Endothelial cell of umbilical vein (primary cell): ENCODE results near the gene DGKI. TPM values are rescaled to one million over a fixed set of nuclear protein-coding genes. Genes with fewer than 3 reads are reported as not detected.

Source experiments
- BruUV-seq: library from RNA; stranded (reverse); fragments of 400-500 nt; replicated peaks from 2 replicates; lab custom pipeline; 2021; lab: Mats Ljungman, UMichigan
- CTCF ChIA-PET: fragments of 300-600, 350-600 bp; sonication (Branson Sonifier 250); formaldehyde crosslinking; loops from one replicate; lab custom pipeline; 2021; ENCODE audit warnings: antibody characterized with exemption, inconsistent platforms; lab: Charles Lee
- POLR2A ChIA-PET: fragments of 300-600, 350-600 bp; sonication (Branson Sonifier 250); formaldehyde crosslinking; loops from one replicate; lab custom pipeline; 2021; ENCODE audit warnings: antibody characterized with exemption, inconsistent platforms; lab: Charles Lee
- DNase-seq: peaks from one replicate; pipeline ENCODE4 v3.0.0-alpha.2; 2011; ENCODE audit warnings: low read depth, low spot score
- FAIRE-seq: peaks from 2 replicates; lab custom pipeline; 2011; peaks lifted over from hg19 to GRCh38; lab: Jason Lieb, UNC
- H2AFZ ChIP-seq: 2 replicates; pipeline ENCODE4 v1.6.0; 2012; ENCODE audit warnings: low read depth, low read length, control low read depth, inconsistent platforms
- H3K27ac ChIP-seq: 2 replicates; pipeline ENCODE4 v1.5.1; 2011; ENCODE audit warnings: low read depth, mild to moderate bottlenecking, control low read depth, low read length, moderate library complexity; ENCODE audit not compliant: insufficient read depth
- H3K27me3 ChIP-seq, 2 experiments: 2 replicates each; pipeline versions ENCODE4 v1.6.0 to v1.6.1; 2011; ENCODE audit warnings: low read length in 2 of 2, mixed read lengths in 1 of 2; ENCODE audit not compliant: control insufficient read depth in 2 of 2, insufficient read depth in 2 of 2
- H3K36me3 ChIP-seq, 2 experiments: 2 replicates in 1 of 2; 3 replicates in 1 of 2; pipeline ENCODE4 v1.5.1; 2011; ENCODE audit warnings: low read length in 2 of 2, mild to moderate bottlenecking in 1 of 2, moderate library complexity in 1 of 2; ENCODE audit not compliant: control insufficient read depth in 2 of 2, insufficient read depth in 2 of 2; ENCODE audit errors: extremely low read depth in 1 of 2
- H3K4me1 ChIP-seq: 3 replicates; pipeline ENCODE4 v1.5.1; 2011; ENCODE audit warnings: mild to moderate bottlenecking, low read length; ENCODE audit not compliant: control insufficient read depth, insufficient read depth; ENCODE audit errors: extremely low read depth
- H3K4me2 ChIP-seq: 2 replicates; pipeline ENCODE4 v1.6.1; 2011; ENCODE audit warnings: low read length, control low read depth, mixed read lengths; ENCODE audit not compliant: insufficient read depth
- H3K4me3 ChIP-seq, 3 experiments: fragments of 200-600 bp in 1 of 3; sonication (generic), shearing (Covaris generic) in 1 of 3; replicated peaks in 1 of 3; 2 replicates each; pipeline ENCODE4 v1.5.1; 2011 to 2016; ENCODE audit warnings: control low read depth in 3 of 3, low read length in 3 of 3, mild to moderate bottlenecking in 2 of 3, inconsistent platforms in 1 of 3, low read depth in 1 of 3, moderate library complexity in 1 of 3; ENCODE audit not compliant: insufficient read depth in 1 of 3
- H3K79me2 ChIP-seq: 2 replicates; pipeline ENCODE4 v1.6.0; 2012; ENCODE audit warnings: low read length, inconsistent platforms; ENCODE audit not compliant: control insufficient read depth, insufficient read depth
- H3K9ac ChIP-seq: replicated peaks from 2 replicates; pipeline ENCODE3; 2011; ENCODE audit warnings: low read length, control low read depth; ENCODE audit not compliant: insufficient read depth; ENCODE audit errors: extremely low read depth
- H3K9me1 ChIP-seq: replicated peaks from 3 replicates; pipeline ENCODE4 v1.6.0; 2011; ENCODE audit warnings: mild to moderate bottlenecking, low read length; ENCODE audit not compliant: control insufficient read depth, insufficient read depth; ENCODE audit errors: extremely low read depth
- H3K9me3 ChIP-seq: replicated peaks from 2 replicates; pipeline ENCODE4 v1.5.1; 2012; ENCODE audit warnings: low read length, inconsistent platforms; ENCODE audit not compliant: control insufficient read depth, insufficient read depth
- H4K20me1 ChIP-seq: replicated peaks from 2 replicates; pipeline ENCODE3; 2011; ENCODE audit warnings: mild to moderate bottlenecking, low read length; ENCODE audit not compliant: control insufficient read depth, insufficient read depth; ENCODE audit errors: extremely low read depth
- CTCF ChIP-seq, 2 donors: IDR thresholded peaks; 1 replicate in 1 of 2; 2 replicates in 1 of 2; pipeline ENCODE4 v1.5.1; 2011; ENCODE audit warnings: low read length in 2 of 2, mild to moderate bottlenecking in 2 of 2, moderate library complexity in 2 of 2, control low read depth in 1 of 2, inconsistent platforms in 1 of 2, low read depth in 1 of 2; ENCODE audit not compliant: insufficient read depth in 1 of 2; ENCODE audit errors: extremely low read depth in 1 of 2
- EZH2 ChIP-seq: IDR thresholded peaks from 2 replicates; pipeline ENCODE4 v1.6.1; 2012; ENCODE audit warnings: borderline replicate concordance, low read depth, mild to moderate bottlenecking, moderate library complexity, low read length, inconsistent platforms; ENCODE audit not compliant: severe bottlenecking
- FOS ChIP-seq: IDR thresholded peaks from 2 replicates; pipeline ENCODE4 v1.6.1; 2011; ENCODE audit warnings: mild to moderate bottlenecking, low read length, moderate library complexity, borderline replicate concordance; ENCODE audit not compliant: insufficient read depth
- GATA2 ChIP-seq: IDR thresholded peaks from 2 replicates; pipeline ENCODE4 v1.7.0; 2011; ENCODE audit warnings: low read depth, mild to moderate bottlenecking, moderate library complexity, mixed read lengths, low read length; ENCODE audit not compliant: insufficient read length, insufficient read depth
- JUN ChIP-seq: IDR thresholded peaks from 2 replicates; pipeline ENCODE4 v1.6.1; 2011; ENCODE audit warnings: borderline replicate concordance, low read depth; ENCODE audit not compliant: insufficient read length, insufficient read depth
- MAX ChIP-seq: IDR thresholded peaks from 2 replicates; pipeline ENCODE4 v1.6.1; 2011; ENCODE audit not compliant: insufficient read depth, insufficient read length
- MYC ChIP-seq: IDR thresholded peaks from one replicate; pipeline ENCODE4 v1.6.1; 2011; ENCODE audit warnings: mild to moderate bottlenecking, low read depth, low read length
- POLR2A ChIP-seq: IDR thresholded peaks from 2 replicates; pipeline ENCODE4 v1.6.1; 2012; ENCODE audit warnings: low read depth, mild to moderate bottlenecking, control low read depth, low read length
- POLR2AphosphoS5 ChIP-seq: IDR thresholded peaks from 2 replicates; pipeline ENCODE4 v1.6.1; 2012; ENCODE audit warnings: low read depth, mild to moderate bottlenecking, control low read depth, low read length, moderate library complexity; ENCODE audit not compliant: insufficient read depth
- dilution Hi-C: fragments of 300-500 bp; cut with MboI; formaldehyde crosslinking; loops from one replicate; pipeline ENCODE4 v1.15.0; 2019; ENCODE audit warnings: low sequenced_read_pairs; ENCODE audit not compliant: extremely low pct_ligation_motif_present
- intact Hi-C: fragments of 100-400 bp; cut with micrococcal nuclease; formaldehyde crosslinking; loops from one replicate; pipeline ENCODE4 v1.10.0; 2022
- polyA plus RNA-seq, 4 experiments: library from polyadenylated mRNA; depleted of rRNA in 3 of 4; stranded (reverse) in 3 of 4; unstranded in 1 of 4; fragments of >200 nt; gene quantifications; 2 replicates each; pipeline versions ENCODE4 v1.2.1 to v1.2.3, GENCODE V29; 2011 to 2012; ENCODE audit warnings: missing spikeins in 1 of 4
- total RNA-seq: library from RNA; stranded (reverse); gene quantifications from 2 replicates; pipeline ENCODE4 v1.2.3, GENCODE V29; 2021

Gene DGKI
- total and polyA plus RNA-seq, 2 donors (not counting 3 experiments of a cell fraction or from before 2014, with no cell fraction given) = 0.11 to 0.51 TPM

GRCh38 chr7:137413901-137414300 lies 432.9 kb downstream of the DGKI start:
- no peak for DNase-seq
- Histone ChIP-seq H2AFZ (no peak overlapping the region), H4K20me1 (no peaks in the 10 kb centered on the region), H3K27me3 (no peaks in the 10 kb centered on the region), H3K79me2 (no peaks in the 10 kb centered on the region), H3K9ac (no peak overlapping the region), H3K4me3 (no peak overlapping the region), H3K9me3 (no peaks in the 10 kb centered on the region), H3K4me2 (no peak overlapping the region), H3K27ac (no peak overlapping the region), H3K4me1 (no peaks in the 10 kb centered on the region), H3K9me1 (no peaks in the 10 kb centered on the region), H3K36me3 (no peaks in the 10 kb centered on the region)
- TF ChIP-seq CTCF (IDR thresholded peaks at IDR 0.05; ENCODE audit: extremely low read depth in 1 of 2, insufficient read depth in 1 of 2, low read depth in 1 of 2, low read length in 2 of 2) (no peak), MAX (no peak), GATA2 (no peak), FOS (no peak), JUN (no peak), POLR2A (no peak), EZH2 (no peak), MYC (no peak), POLR2AphosphoS5 (no peak)
- FAIRE-seq = no peak
- dilution Hi-C loops (no loop called here), intact Hi-C loops (no loop called here)
- ChIA-PET CTCF (no interaction called here), POLR2A (no interaction called here)
- BruUV-seq = no TSS peak
